ENCODE data around the gene MYO10. TPM values are rescaled to one million over a fixed set of nuclear protein-coding genes. Genes with fewer than 3 reads are reported as not detected.
A peak's percentile ranks its signal among the peaks of the same experiment; 100 is the strongest.

MYO10 gene
- total and polyA plus RNA-seq, 2 donors (not counting 3 experiments of a cell fraction or from before 2014, with no cell fraction given): 36.0 to 148 TPM

- peak overlapping the region; percentile 16 for H3K27ac ChIP-seq (ENCODE audit: insufficient read depth, low read depth, low read length)
- H3K36me3 ChIP-seq (ENCODE audit: control insufficient read depth in 2 of 2, extremely low read depth in 1 of 2, insufficient read depth in 2 of 2, low read length in 2 of 2): peaks cover 19 to 20% of the 10 kb centered on the region in 2 experiments
- DNase-seq (ENCODE audit: low read depth, low spot score): peak; percentile 60
- H3K4me1 ChIP-seq (ENCODE audit: control insufficient read depth, extremely low read depth, insufficient read depth, low read length): peaks cover 18% of the 10 kb centered on the region
- H3K27me3 ChIP-seq (ENCODE audit: control insufficient read depth in 2 of 2, insufficient read depth in 2 of 2, low read length in 2 of 2): no peaks in the 10 kb centered on the region
- CTCF ChIA-PET: interaction anchor here (0.8 to 2.2 kb wide), 4 partner anchors 13 to 476 kb away, joined by 4 to 5 read pairs (median 5); no protein-coding TSS in a partner anchor
- TF ChIP-seq POLR2A (IDR thresholded peaks at IDR 0.05; ENCODE audit: low read depth, low read length) (no peak), FOS (IDR thresholded peaks at IDR 0.05; ENCODE audit: borderline replicate concordance, insufficient read depth, low read length) (no peak), EZH2 (IDR thresholded peaks at IDR 0.05; ENCODE audit: borderline replicate concordance, low read depth, low read length, severe bottlenecking) (no peak), MYC (IDR thresholded peaks at IDR 0.05; ENCODE audit: low read depth, low read length) (no peak), GATA2 (IDR thresholded peaks at IDR 0.05; ENCODE audit: insufficient read depth, insufficient read length, low read depth, low read length) (no peak), JUN (IDR thresholded peaks at IDR 0.05; ENCODE audit: borderline replicate concordance, insufficient read depth, insufficient read length, low read depth) (no peak), CTCF (IDR thresholded peaks at IDR 0.05; ENCODE audit: extremely low read depth in 1 of 2, insufficient read depth in 1 of 2, low read depth in 1 of 2, low read length in 2 of 2) (no peak), MAX (IDR thresholded peaks at IDR 0.05; ENCODE audit: insufficient read depth, insufficient read length) (no peak), POLR2AphosphoS5 (IDR thresholded peaks at IDR 0.05; ENCODE audit: insufficient read depth, low read depth, low read length) (no peak)
- H3K9ac ChIP-seq (replicated peaks; ENCODE audit: extremely low read depth, insufficient read depth, low read length): no peak overlapping the region
- FAIRE-seq: no peak
- no peak overlapping the region for H2AFZ ChIP-seq (ENCODE audit: low read depth, low read length)
- intact Hi-C loops (cut with micrococcal nuclease): loop anchor here (1.0 kb wide), 1 partner anchor 13 kb away; no protein-coding TSS in a partner anchor
- H4K20me1 ChIP-seq (replicated peaks; ENCODE audit: control insufficient read depth, extremely low read depth, insufficient read depth, low read length): peaks cover 3% of the 10 kb centered on the region
- peaks cover 14% of the 10 kb centered on the region for H3K79me2 ChIP-seq (ENCODE audit: control insufficient read depth, insufficient read depth, low read length)
- no peak overlapping the region for H3K4me3 ChIP-seq (replicated peaks in 1 of 3; ENCODE audit: insufficient read depth in 1 of 3, low read depth in 1 of 3, low read length in 3 of 3)
- no peaks in the 10 kb centered on the region for H3K9me1 ChIP-seq (replicated peaks; ENCODE audit: control insufficient read depth, extremely low read depth, insufficient read depth, low read length)
- BruUV-seq (replicated peaks): no TSS peak
- H3K9me3 ChIP-seq (replicated peaks; ENCODE audit: control insufficient read depth, insufficient read depth, low read length): no peaks in the 10 kb centered on the region
- POLR2A ChIA-PET: no interaction called here
- dilution Hi-C loops (cut with MboI; ENCODE audit: extremely low pct_ligation_motif_present, low sequenced_read_pairs): no loop called here
- H3K4me2 ChIP-seq (ENCODE audit: insufficient read depth, low read length): no peak overlapping the region
Observed at GRCh38 chr5:16713386-16713928, 222.6 kb downstream of the MYO10 start.
